GM19468 (cell line): ENCODE measurements around the gene CNDP1.
A peak's percentile ranks its signal among the peaks of the same experiment; 100 is the strongest.
"Not testable (repeated sequence)": the region's sequence is repeated elsewhere in the genome, so short reads cannot be mapped to it uniquely, and the experiment has no call there.

Experiments
- ATAC-seq: cut with Tn5 transposase; IDR thresholded peaks from one replicate; pipeline ENCODE4 v1.9.1; 2021; ENCODE audit warnings: mild to moderate bottlenecking, moderate library complexity, moderate number of reproducible peaks; ENCODE audit not compliant: unreplicated experiment; ENCODE audit errors: extremely low read depth

Gene CNDP1

DNA sequence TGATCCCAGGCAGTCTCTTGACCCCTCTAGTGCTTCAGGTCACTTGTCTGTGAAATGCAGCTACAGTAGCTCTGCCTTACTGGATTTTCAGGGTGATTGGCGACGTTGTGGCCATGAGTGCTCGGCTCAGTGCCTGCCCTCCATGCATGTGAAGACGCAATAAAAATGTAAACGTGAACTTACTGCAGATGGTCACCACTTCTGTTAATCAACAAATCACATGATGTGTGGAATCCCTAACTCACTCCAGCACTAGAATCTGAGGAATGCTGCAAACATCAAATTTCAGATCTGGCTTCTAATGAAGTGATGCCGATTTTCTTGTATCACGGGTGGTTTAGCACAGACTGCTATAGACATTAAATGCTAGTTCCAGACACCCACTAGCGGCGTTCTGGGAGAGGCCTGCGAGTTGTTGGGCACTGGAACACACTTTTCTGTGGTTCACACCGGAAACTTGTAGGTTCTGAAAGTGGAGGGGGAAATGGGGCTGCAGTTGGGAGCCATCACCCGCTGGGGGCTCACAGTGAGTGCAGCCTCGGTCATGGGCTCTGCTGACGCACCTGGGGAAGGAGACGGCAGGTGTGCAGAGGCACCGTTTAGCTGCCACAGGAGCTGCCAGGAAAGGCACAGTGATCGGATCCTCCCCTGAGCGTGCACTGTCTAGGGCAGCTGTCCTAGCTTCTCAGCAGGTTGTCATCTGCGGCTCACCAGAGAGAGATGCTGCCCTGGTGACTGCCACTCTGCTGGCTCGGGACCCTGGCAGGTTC lies 6.5 kb downstream of the CNDP1 start:
- no peak for ATAC-seq

DNA sequence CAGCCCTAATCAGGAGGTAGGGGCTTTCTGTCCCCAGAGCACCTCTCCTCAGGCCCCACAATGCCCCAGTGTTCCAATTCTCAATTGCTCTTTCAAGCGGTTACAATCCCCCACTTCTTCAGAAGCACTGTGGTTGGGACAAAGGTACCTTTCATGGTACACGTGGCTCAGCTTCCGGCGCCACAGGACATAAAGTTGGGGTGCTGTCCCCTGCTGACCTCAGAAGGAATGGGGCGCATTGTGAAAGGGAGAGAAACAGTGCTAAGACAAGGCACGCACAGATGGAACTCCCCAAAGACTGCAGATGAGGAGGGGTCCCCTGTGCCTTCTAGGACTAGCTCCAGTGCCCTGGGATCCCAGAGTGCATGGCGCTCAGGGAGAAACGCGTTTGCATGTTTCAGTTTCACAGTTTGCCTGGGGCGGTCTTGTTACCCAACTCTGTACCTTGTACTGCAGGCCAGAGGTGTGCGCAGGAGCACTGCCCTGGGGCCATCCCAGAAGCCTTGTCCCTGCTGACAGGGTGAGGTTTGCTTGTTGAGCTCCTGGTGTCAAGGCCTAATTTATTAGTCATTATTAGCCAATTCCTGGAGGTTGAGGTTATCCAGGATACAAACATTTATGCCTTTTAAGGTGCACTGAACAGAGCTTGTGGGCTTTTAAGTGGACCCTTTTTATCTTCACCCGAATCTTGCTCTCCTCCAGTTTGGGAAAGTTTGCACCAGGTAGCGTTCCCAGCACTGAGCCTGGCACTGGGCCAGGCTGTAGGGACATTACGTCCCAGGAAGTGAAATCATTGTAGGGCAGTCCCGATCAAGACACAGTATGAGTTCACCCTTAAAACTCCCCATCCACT lies 7.6 kb downstream of the CNDP1 start:
- no peak for ATAC-seq

DNA sequence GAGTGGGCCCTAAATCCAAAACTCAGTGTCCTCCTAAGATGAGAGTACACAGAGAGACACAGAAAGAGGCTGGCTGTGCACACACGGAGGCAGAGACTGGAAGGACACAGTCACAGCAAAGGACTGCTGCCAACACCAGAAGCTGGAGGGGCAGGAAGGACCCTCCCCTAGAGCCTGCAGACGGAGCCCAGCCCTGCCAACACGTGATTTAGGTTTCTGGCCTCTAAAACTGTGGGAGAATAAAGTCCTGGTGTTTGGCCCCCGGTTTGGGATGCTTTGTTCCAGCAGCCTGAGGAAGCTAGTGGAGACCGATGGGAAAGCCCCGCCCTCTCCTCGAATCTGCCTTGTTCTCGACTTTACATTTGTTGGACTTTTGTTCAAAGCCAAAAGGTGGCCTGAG lies 10.6 kb downstream of the CNDP1 start:
- no peak for ATAC-seq

GRCh38 chr18:74546007-74546406 lies 11.7 kb downstream of the CNDP1 start:
- no peak for ATAC-seq

DNA sequence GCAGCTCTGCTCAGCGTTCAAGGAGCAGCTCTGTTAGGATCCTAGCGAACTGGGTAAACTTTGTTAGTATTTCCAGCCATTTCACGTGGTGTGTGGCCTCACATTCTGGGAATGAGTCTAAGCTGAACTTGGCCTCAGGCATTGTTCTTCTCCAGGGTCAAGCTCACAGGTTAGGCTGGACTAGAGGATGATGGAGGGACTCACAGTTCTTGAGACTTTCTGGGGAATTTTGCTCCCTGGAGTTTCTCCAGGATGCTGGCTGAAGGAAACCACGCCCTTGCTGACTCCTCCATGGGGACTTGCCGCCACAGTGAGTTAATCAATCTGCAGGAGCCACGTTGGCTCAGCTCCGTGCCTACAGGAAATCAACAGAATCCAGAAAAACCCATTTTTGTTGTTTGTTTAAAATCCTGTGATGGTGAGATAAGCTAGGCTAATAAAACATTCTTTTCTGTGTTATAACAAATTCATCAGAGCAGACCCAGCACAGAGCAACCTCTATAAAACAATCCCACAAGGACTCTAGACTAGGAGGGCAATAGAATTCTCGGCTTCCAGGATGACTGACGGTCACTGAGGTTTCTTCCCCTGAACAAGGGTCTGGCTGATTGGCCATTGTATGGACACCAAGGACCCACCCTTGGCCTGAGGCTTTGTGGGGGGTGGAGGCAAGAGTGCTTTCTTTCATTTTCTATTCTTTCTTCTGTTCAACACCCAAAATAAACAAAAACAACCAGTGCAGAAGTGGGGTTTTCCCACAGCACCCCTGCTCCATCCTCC lies 12.6 kb downstream of the CNDP1 start:
- no peak for ATAC-seq

DNA sequence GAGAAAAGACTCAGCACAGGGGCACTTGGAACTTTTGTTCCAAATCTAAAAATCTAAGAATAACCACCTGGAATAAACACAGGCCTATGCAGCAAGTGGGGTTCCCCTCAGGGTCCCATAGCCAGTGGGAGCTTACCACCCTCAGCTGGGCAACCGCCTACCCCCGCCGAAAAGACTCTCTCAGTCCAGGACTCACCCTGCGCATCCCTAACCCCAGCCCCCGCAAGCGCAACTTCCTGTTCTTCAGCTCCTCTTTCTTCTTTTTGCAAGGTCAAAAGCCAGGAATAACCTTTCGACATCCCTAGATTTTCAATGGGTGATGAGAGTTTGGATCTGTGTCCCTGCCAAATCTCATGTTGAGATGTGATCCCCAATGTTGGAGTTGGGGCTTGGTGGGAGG lies 13.6 kb downstream of the CNDP1 start:
- ATAC-seq = no peak

GRCh38 chr18:74549591-74550104 lies 15.3 kb downstream of the CNDP1 start:
- ATAC-seq = no peak

DNA sequence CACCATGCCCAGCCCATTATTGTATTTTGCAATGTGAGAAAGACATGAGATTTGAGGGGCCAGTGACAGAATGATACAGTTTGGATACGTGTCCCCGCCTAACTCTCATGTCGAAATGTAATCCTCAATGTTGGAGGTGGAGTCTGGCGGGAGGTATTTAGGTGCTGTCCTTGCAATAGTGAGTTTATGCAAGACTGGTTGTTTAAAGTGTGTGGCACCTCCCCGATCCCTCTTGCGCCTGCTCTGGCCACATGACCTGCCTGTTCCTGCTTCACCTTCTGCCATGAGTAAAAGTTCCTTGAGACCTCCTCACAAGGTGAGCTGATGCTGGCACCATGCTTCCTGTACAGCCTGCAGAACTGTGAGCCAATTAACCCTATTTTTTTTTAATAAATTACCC lies 16.6 kb downstream of the CNDP1 start:
- ATAC-seq = no peak

GRCh38 chr18:74551452-74551851 lies 17.2 kb downstream of the CNDP1 start:
- no peak for ATAC-seq

DNA sequence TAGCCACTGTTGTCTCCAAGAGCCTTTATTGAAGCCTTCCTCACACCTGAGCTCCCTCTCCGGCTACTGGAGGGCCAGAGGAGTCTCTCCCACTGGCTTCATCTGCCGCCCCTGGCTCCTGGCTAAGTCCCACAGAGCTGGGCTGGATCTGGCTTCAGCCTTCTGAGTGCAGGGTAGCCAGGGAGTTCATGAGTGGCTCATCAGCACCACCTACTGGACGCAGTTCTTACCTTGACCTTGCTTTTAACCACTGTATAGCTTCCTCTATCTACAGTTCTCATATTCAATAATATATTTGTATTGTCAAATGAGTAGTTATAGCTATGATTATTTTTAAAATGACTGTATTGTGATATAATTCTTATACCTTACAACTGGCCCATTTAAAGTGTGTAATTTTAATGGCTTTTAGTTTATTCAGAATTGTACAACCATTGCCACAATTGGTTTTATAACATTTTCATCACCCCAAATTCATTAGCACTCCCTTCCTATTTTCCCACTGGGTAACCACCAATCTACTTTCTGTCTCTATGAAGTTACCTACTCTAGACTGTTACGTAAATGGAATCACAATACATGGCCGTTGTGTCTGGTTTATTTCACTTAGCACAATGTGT lies 17.7 kb downstream of the CNDP1 start:
- peak; percentile 83 for ATAC-seq

DNA sequence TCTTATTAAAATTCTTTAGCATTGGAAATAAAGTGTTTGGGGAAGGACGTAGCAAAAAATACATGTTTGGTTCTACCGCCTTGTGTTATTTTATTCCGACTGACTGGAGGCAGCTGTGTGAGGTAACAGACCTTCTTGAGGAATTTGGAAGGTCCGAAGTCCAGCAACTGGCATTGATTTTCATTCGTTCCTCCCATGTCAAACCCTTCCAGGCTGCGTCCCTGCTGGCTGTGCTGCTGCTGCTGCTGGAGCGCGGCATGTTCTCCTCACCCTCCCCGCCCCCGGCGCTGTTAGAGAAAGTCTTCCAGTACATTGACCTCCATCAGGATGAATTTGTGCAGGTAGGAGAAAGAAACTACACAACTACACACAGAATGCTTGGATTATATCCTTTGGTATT lies 21.8 kb downstream of the CNDP1 start:
- no peak for ATAC-seq

GRCh38 chr18:74558096-74558495 lies 23.8 kb downstream of the CNDP1 start:
- ATAC-seq = no peak

DNA sequence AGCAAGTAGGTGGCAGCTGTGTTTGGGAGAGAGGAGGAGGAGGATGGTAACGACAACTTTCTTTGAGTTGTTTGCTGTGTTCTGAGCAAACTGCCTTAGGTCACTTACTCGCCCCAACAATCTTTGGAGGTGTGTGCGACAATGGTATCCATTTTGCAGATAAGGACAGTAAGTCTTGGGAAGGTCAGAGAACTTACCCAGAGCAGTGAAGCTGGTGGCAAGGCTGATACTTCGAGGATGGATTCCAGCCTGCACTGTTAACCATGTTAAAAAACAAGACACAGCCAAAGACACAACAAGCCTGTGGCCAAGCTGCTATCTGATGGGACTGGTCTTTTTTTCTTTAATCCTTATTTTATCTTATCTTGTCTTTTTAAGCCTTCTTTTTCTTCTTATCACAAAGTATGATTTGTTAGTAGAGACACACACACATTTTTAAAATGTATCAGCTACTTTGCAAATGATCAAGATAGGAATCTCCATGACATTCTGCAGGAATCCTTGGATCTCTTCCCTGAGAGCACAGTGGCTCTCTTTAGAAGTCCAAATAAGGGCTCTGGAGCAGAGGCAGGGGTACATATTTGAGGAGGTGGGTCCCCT lies 27.9 kb downstream of the CNDP1 start:
- no peak for ATAC-seq

DNA sequence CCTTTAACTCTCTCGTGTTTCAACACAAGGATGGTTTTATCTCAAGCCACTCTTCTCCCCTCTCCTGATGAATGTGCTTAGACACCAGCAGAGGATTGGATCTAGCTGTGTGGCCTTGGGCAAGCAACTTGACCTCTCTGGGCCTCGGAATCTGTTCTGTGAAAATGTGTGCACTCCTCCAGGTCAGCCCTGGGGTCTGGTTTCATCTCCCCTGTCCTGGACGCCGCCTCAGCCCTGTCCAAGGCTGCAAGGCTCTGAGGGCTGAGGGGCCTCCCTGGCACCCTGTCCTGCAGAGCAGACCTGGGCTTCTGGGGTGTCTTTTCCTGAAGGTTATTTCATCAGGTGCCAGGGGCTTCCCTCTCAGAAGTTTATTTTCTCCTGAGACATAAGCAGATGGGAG lies 28.5 kb downstream of the CNDP1 start:
- no peak for ATAC-seq

GRCh38 chr18:74563999-74564398 lies 29.7 kb downstream of the CNDP1 start:
- ATAC-seq = no peak

- not testable (repeated sequence) for ATAC-seq
These were observed 30.9 kb downstream of the CNDP1 start for GRCh38 chr18:74565164-74565563.

- ATAC-seq = not testable (repeated sequence)
These were observed 31.7 kb downstream of the CNDP1 start for GRCh38 chr18:74565993-74566392.

DNA sequence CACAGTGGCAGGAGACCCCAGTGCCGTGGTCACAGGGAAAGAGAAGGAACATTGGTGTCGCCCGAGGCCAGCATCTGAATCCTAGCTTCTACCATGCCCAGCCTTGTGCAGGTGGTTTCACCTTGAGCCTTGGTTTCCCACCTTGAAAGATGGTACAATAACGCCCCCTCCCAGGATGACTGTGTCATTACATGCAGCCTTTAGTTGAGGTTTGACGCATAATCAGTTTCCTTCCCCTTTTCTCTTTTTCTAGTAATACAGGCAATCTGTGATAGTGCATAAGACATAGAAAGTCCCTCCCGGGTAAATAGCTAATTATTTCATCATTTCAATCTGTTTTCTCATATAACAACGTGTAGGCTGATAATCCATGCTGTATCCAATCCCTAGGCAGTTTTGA lies 33.5 kb downstream of the CNDP1 start:
- ATAC-seq = no peak

DNA sequence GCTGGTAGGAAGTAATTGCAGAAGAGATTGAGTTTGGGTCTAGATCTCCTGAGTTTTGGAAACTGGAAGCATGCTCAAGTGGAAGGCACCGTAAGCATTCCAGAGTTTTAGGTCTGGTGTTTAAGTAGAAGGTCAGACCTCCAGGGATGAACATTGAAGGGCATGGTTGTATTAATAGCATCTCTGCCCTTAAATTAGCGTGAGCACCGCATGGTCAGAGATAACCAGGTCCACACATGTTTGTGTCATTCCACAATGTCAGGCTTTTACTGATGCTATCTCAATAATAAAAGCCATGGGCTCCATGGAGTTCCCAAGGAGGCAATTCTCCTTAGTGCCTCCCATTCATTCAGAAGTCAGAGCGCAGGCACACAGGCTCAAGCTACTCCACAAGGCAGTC lies 35.1 kb downstream of the CNDP1 start:
- no peak for ATAC-seq

DNA sequence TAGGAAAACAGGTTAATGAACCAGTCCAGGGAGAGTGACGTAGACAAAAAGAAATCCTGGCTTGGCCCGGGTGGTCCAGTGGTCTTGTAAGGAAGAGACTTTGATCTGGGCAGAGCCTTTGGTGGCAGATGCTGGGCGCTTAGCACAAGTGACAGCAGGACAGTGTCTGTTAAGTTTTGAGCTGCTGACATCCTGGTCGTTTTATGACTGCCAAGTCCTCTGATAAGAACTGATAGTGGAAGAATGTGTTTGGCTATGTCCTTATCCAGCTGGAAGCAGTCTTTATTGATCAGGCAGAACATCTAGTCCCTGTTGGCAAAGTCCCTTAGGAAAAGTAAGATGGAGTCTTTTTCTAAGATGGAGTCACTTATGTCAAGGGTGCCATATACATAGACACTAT lies 36.0 kb downstream of the CNDP1 start:
- no peak for ATAC-seq
